GM12878 (cell line): ENCODE measurements around the gene NSUN2. TPM values are rescaled to one million over a fixed set of nuclear protein-coding genes. Genes with fewer than 3 reads are reported as not detected.

Source experiments
- ATAC-seq: fragments of 200-7000 bp; cut with Tn5 transposase; 3 replicates; pipeline ENCODE4 v1.9.1; 2020; ENCODE audit warnings: mild to moderate bottlenecking, moderate library complexity
- BruUV-seq: library from RNA; stranded (reverse); fragments of 400-500 nt; replicated peaks from 2 replicates; lab custom pipeline; 2021; lab: Mats Ljungman, UMichigan
- CTCF ChIA-PET: fragments of 300-600 bp; sonication (Branson Sonifier 250); formaldehyde crosslinking; extraction: SDS; loops from one replicate; lab custom pipeline; 2021; ENCODE audit warnings: inconsistent platforms; lab: Yijun Ruan, JAX
- POLR2A ChIA-PET: fragments of 350-600 bp; formaldehyde crosslinking; extraction: SDS; loops from one replicate; lab custom pipeline; 2021; ENCODE audit warnings: inconsistent platforms; lab: Charles Lee
- RAD21 ChIA-PET: fragments of 300-600 bp; sonication (Branson Sonifier 250); formaldehyde crosslinking; loops from one replicate; lab custom pipeline; 2023; ENCODE audit warnings: antibody characterized with exemption; ENCODE audit not compliant: unreplicated experiment; lab: Charles Lee
- SMC1A ChIA-PET: fragments of 300-600 bp; sonication (Branson Sonifier 250); formaldehyde crosslinking; loops from one replicate; lab custom pipeline; 2023; ENCODE audit not compliant: unreplicated experiment, uncharacterized antibody; lab: Charles Lee
- DNase-seq: peaks from one replicate; pipeline ENCODE4 v3.0.0-alpha.2; 2011; ENCODE audit warnings: low read depth, low spot score
- FAIRE-seq: peaks from 3 replicates; lab custom pipeline; 2011; peaks lifted over from hg19 to GRCh38; lab: Jason Lieb, UNC
- H2AFZ ChIP-seq: 2 replicates; pipeline ENCODE4 v1.6.0; 2011; ENCODE audit warnings: low read depth, low read length, control low read depth; ENCODE audit not compliant: control insufficient read depth
- H3K27ac ChIP-seq: 2 replicates; pipeline ENCODE4 v1.5.1; 2011; ENCODE audit warnings: control low read depth; ENCODE audit not compliant: control insufficient read depth, insufficient read depth
- H3K27me3 ChIP-seq, 2 experiments: replicated peaks in 1 of 2; 2 replicates each; pipeline versions ENCODE4 v1.6.0 to v1.6.1; 2011; ENCODE audit warnings: low read length in 1 of 2; ENCODE audit not compliant: control insufficient read depth in 2 of 2, insufficient read depth in 2 of 2
- H3K36me3 ChIP-seq, 2 experiments: 2 replicates each; pipeline ENCODE4 v1.5.1; 2011; ENCODE audit warnings: low read length in 1 of 2; ENCODE audit not compliant: control insufficient read depth in 2 of 2, insufficient read depth in 2 of 2
- H3K4me1 ChIP-seq: 2 replicates; pipeline ENCODE4 v1.6.1; 2011; ENCODE audit warnings: mild to moderate bottlenecking, low read length, moderate library complexity, mixed read lengths; ENCODE audit not compliant: control insufficient read depth, insufficient read depth
- H3K4me2 ChIP-seq: 2 replicates; pipeline ENCODE4 v1.6.0; 2011; ENCODE audit warnings: control low read depth; ENCODE audit not compliant: control insufficient read depth, insufficient read depth
- H3K4me3 ChIP-seq: fragments of 200-600 bp; sonication (generic); 2 replicates; pipeline ENCODE4 v1.5.1; 2016
- H3K79me2 ChIP-seq: 2 replicates; pipeline ENCODE4 v1.6.0; 2011; ENCODE audit warnings: low read length; ENCODE audit not compliant: control insufficient read depth, insufficient read depth
- H3K9ac ChIP-seq: 2 replicates; pipeline ENCODE4 v1.8.0; 2011; ENCODE audit warnings: low read length, control low read depth, mixed read lengths; ENCODE audit not compliant: control insufficient read depth, insufficient read depth
- H3K9me3 ChIP-seq: replicated peaks from 3 replicates; pipeline ENCODE4 v1.5.1; 2011; ENCODE audit warnings: mild to moderate bottlenecking, low read length; ENCODE audit not compliant: control insufficient read depth, insufficient read depth
- H4K20me1 ChIP-seq: 2 replicates; pipeline ENCODE4 v1.6.0; 2011; ENCODE audit not compliant: control insufficient read depth, insufficient read depth
- CREM ChIP-seq: IDR thresholded peaks from 2 replicates; pipeline ENCODE4 v1.6.1; 2014; ENCODE audit warnings: antibody characterized with exemption, low read depth
- CUX1 ChIP-seq: IDR thresholded peaks from 2 replicates; pipeline ENCODE4 v1.6.1; 2012; ENCODE audit warnings: improper control_type of control experiment, low read depth, low read length; ENCODE audit not compliant: insufficient replicate concordance
- ETV6 ChIP-seq, 2 experiments: fragments of 450-650 bp in 1 of 2; IDR thresholded peaks in 1 of 2; conservative IDR thresholded peaks in 1 of 2; 2 replicates each; pipeline ENCODE4 v1.6.1; 2014; ENCODE audit warnings: antibody characterized with exemption in 1 of 2, borderline replicate concordance in 1 of 2, low read depth in 1 of 2, mild to moderate bottlenecking in 1 of 2, moderate library complexity in 1 of 2
- NKRF ChIP-seq: fragments of 450-650 bp; conservative IDR thresholded peaks from 2 replicates; pipeline ENCODE4 v1.6.1; 2017; ENCODE audit warnings: mild to moderate bottlenecking, moderate library complexity
- RBBP5 ChIP-seq: fragments of 200-600 bp; sonication (generic); conservative IDR thresholded peaks from 2 replicates; pipeline ENCODE4 v1.6.1; 2016
- RFX5 ChIP-seq: IDR thresholded peaks from 2 replicates; pipeline ENCODE4 v1.6.1; 2011; ENCODE audit warnings: low read depth, low read length, improper control_type of control experiment
- SKIL ChIP-seq: fragments of 450-650 bp; IDR thresholded peaks from 2 replicates; pipeline ENCODE4 v1.6.1; 2017; ENCODE audit warnings: mild to moderate bottlenecking, low read depth, inconsistent platforms; ENCODE audit not compliant: poor library complexity, severe bottlenecking
- STAT3 ChIP-seq: IDR thresholded peaks from 2 replicates; pipeline ENCODE4 v1.6.1; 2011; ENCODE audit warnings: low read depth, low read length, improper control_type of control experiment
- USF1 ChIP-seq: IDR thresholded peaks from 2 replicates; pipeline ENCODE4 v1.6.1; 2011; ENCODE audit warnings: borderline replicate concordance, low read depth, mild to moderate bottlenecking, moderate library complexity, mixed read lengths, low read length; ENCODE audit not compliant: insufficient read depth; ENCODE audit errors: extremely low read length
- ZNF217 ChIP-seq: fragments of 450-650 bp; IDR thresholded peaks from 2 replicates; pipeline ENCODE4 v1.6.1; 2017; ENCODE audit warnings: antibody characterized with exemption, mild to moderate bottlenecking
- ZNF274 ChIP-seq: IDR thresholded peaks from one replicate; pipeline ENCODE4 v1.8.0; 2011; ENCODE audit not compliant: insufficient read length, insufficient read depth
- WGBS: methylation state at CpG from one replicate; pipeline ENCODE4 v1.1.6; 2016; ENCODE audit warnings: low lambda C conversion rate; ENCODE audit not compliant: insufficient replicate concordance, insufficient coverage; ENCODE audit errors: missing lambda C conversion rate; 5-methylcytosine and 5-hydroxymethylcytosine counted together
- in situ Hi-C: fragments of 300-500 bp; cut with MboI; formaldehyde crosslinking; loops from 9 replicates; pipeline ENCODE4 v1.14.3; 2018; ENCODE audit warnings: mixed read lengths
- intact Hi-C: fragments of 100-400 bp; cut with micrococcal nuclease; formaldehyde crosslinking; loops from one replicate; pipeline ENCODE4 v1.14.2; 2022; ENCODE audit not compliant: unreplicated experiment
- polyA plus RNA-seq, 11 experiments: library from polyadenylated mRNA; depleted of rRNA in 4 of 11; unstranded in 6 of 11; stranded (reverse) in 5 of 11; fragments of >200 nt; fragmentation: Nextera tagmentation in 4 of 11; fragmentation: Illumina TruSeq in 1 of 11; extraction: Ambion mirVana in 4 of 11; extraction: Trizol in 1 of 11; gene quantifications; 1 replicate in 1 of 11; 2 replicates in 10 of 11; pipeline versions ENCODE4 v1.2.1 to v1.2.3, GENCODE V29; 2011 to 2016; ENCODE audit warnings: inconsistent platforms in 2 of 11, missing spikeins in 2 of 11, low read depth in 1 of 11
- total RNA-seq, 4 experiments: library from RNA; depleted of rRNA in 3 of 4; stranded (reverse); fragments of >200 nt in 3 of 4; fragmentation: Illumina TruSeq in 1 of 4; extraction: Trizol in 1 of 4; gene quantifications; 2 replicates each; pipeline versions ENCODE4 v1.2.1 to v1.2.3, GENCODE V29; 2013 to 2021

Gene NSUN2
- total and polyA plus RNA-seq, 10 of the 15 experiments (the other 5 are each of a cell fraction or from before 2014, with no cell fraction given): 8.0 to 112 (median 91.1) TPM

- no peak for TF ChIP-seq CUX1
- no peak for TF ChIP-seq ZNF217
Measured at GRCh38 chr5:6574111-6574510, 58.7 kb downstream of the NSUN2 start (continued).

- 24% methylated on average over 12 of the region's 12 CpGs for WGBS
- H3K36me3 ChIP-seq: no peaks in the 10 kb centered on the region
- no peaks in the 10 kb centered on the region for H3K4me1 ChIP-seq
- ATAC-seq (peak; percentile 30), FAIRE-seq (no peak), DNase-seq (no peak)
- H3K4me2 ChIP-seq: no peak overlapping the region
- H3K27me3 ChIP-seq: no peaks in the 10 kb centered on the region
- intact Hi-C loops (loop anchor here (10.0 kb wide), 2 partner anchors 199 to 689 kb away; partner anchors contain the start of gene MED10), in situ Hi-C loops (no loop called here)
- no peak overlapping the region for H2AFZ ChIP-seq
- CTCF ChIA-PET: interaction anchor here (0.6 to 2.0 kb wide), 6 partner anchors 34 to 1077 kb away, joined by 3 to 9 read pairs (median 4); no protein-coding TSS in a partner anchor
- SMC1A ChIA-PET: interaction anchor here (1.0 to 2.8 kb wide), 2 partner anchors 9 to 1077 kb away, joined by 3 to 7 read pairs; no protein-coding TSS in a partner anchor
- no peaks in the 10 kb centered on the region; the same call in 2 of the 3 replicates for H3K9me3 ChIP-seq
- no TSS peak for BruUV-seq
- no peak overlapping the region for H3K4me3 ChIP-seq
- H3K79me2 ChIP-seq: no peaks in the 10 kb centered on the region
- RAD21 ChIA-PET: interaction anchor here (1.0 to 1.2 kb wide), 2 partner anchors 197 to 407 kb away, joined by 3 to 4 read pairs; no protein-coding TSS in a partner anchor
- POLR2A ChIA-PET: no interaction called here
- no peak overlapping the region for H3K9ac ChIP-seq
- no peaks in the 10 kb centered on the region for H4K20me1 ChIP-seq
- no peak overlapping the region for H3K27ac ChIP-seq
- TF ChIP-seq SKIL (no peak), RFX5 (no peak), STAT3 (no peak), CREM (no peak), ZNF274 (no peak), ETV6 (conservative IDR thresholded peaks at IDR 0.05 in 1 of 2, IDR thresholded peaks at IDR 0.05 in 1 of 2; ENCODE audit: borderline replicate concordance in 1 of 2, low read depth in 1 of 2) (no peak), NKRF (no peak), RBBP5 (no peak), USF1 (no peak)
Measured at GRCh38 chr5:6573651-6574101, 59.2 kb downstream of the NSUN2 start.
